ENCODE data around the gene SF3B5.
"Not testable (repeated sequence)": the region's sequence is repeated elsewhere in the genome, so short reads cannot be mapped to it uniquely, and the experiment has no call there.

Gene SF3B5

GRCh38 chr6:144095134-144096002 lies at the start of gene SF3B5:
Gene SF3B5, minus strand, starts transcription at chr6:144095573. Its CDS starts 76 bp downstream, at chr6:144095497.
- peak; percentile 99 for DNase-seq

DNA sequence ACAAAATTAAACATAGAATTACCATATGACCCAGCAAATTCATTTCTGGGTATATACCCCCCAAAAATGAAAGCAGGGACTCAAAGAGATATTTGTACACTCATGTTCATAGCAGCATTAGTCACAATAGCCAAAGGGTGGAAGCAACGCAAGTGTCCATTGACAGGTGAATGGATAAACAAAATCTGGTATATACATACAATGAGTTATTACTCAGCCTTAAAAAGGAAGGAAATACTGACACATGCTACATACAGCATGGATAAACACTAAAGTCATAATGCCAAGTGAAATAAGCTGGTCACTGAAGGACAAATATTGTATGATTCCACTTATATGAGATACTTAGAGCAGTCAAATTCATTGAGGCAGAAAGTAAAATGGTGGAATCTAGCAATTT lies 49.6 kb upstream of the SF3B5 start:
- no peak for DNase-seq

GRCh38 chr6:144143878-144144277 lies 48.5 kb upstream of the SF3B5 start:
- DNase-seq: no peak

DNA sequence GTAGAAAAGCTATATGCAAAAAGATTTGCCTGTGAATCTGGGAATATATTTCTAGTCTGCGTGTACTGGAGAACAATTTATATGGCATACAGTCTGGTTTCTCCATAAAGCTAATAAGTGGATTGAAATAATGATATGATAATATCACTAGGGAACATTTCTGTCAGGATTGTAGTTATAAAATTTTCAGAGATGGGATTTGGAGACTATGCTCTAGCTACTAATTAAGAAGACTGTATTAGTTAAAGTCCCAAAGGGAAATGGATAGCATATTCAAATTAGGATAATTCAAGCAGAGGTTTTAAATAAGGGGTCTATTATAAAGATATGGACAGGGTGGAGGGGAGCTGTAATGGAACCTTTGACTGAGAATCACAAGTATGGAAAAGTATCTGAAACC lies 47.7 kb upstream of the SF3B5 start:
- no peak for DNase-seq

- DNase-seq: no peak
Measured at GRCh38 chr6:144141470-144141869, 46.1 kb upstream of the SF3B5 start.

GRCh38 chr6:144140867-144141266 lies 45.5 kb upstream of the SF3B5 start:
- no peak for DNase-seq

- DNase-seq: no peak
Measured at GRCh38 chr6:144139817-144140216, 44.4 kb upstream of the SF3B5 start.

DNA sequence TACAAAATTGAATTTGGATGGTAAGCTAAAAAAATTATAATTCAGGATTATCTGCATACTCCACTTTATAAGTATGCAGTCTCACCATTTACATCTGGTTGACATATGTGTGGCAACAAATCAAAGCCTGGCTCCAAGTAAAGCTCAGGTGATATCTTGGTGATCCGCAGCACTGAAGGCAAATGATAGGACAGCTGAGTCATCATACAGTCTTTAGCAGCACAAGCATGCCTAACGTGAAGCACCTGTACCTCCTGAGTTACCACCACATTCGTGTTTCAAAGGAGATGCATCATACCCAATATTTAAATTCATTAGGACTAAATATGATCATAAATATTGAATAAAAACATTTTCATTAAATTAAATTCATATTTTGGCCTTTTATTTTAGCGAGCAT lies 43.2 kb upstream of the SF3B5 start:
- no peak for DNase-seq

- no peak for DNase-seq
Measured at GRCh38 chr6:144134737-144135136, 39.4 kb upstream of the SF3B5 start.

DNA sequence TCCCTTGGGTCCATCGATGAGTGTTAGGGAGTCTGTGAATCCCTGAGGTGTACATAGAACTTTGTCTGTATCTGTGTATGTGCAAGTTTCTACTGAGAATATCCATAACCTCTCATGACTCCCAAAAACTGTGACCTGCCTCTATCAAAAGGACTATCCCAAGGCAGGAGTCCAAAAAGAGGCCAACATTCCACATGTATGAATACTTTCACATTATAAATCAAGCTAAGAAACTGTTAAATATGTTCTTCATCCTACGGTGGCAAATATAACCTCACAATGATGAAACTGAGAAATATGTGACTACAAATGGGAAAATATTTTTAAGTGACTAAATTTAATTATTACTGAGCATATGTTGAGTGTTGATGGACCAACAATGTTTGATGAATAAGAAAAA lies 38.8 kb upstream of the SF3B5 start:
- DNase-seq: no peak

GRCh38 chr6:144133225-144133821 lies 38.0 kb upstream of the SF3B5 start:
- no peak for DNase-seq

GRCh38 chr6:144132167-144132690 lies 36.9 kb upstream of the SF3B5 start:
- DNase-seq: not testable (repeated sequence)

GRCh38 chr6:144131248-144131709 lies 35.9 kb upstream of the SF3B5 start:
- no peak for DNase-seq

DNA sequence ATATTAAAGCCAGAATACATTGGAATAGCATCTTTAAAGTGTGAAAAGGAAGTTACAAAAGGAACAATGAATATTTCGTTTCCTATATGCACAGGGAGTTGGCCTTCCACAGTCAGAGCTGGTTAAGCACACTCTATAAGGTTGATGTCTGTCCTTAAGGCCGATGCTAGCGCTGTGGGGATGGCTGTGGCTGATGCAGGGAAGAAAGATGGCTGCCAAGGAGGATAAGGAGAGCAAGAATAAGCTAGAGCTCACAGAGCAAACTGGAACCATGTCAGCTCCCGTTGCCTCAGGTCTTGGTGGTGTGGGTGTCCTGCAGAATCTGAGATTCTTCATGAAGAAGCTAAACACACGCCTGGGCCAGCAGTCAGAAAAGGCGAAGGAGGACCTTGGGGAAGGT lies 34.1 kb upstream of the SF3B5 start:
- no peak for DNase-seq

GRCh38 chr6:144127097-144127496 lies 31.7 kb upstream of the SF3B5 start:
- DNase-seq: no peak

- DNase-seq: no peak
Measured at GRCh38 chr6:144123836-144124235, 28.5 kb upstream of the SF3B5 start.

DNA sequence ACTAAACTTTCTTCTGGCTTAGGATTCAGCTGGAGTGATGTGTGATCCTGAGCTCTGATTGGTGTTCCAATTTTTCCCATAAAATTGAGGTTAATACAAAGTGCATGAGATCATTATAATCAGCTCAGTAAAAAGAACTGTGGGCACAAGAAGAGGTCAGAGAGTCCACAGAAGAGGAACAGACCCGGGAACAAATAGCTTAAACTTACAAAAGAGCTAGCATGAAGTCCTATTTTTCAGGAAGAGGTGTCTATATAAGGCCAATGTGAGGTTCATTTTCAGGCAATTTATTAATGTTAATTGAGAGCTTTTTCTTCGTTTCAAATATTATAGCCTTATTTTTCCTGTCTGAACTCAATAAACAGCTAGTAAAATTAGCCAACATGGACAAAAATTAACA lies 28.0 kb upstream of the SF3B5 start:
- no peak for DNase-seq

- no peak for DNase-seq
Measured at GRCh38 chr6:144122861-144123260, 27.5 kb upstream of the SF3B5 start.

- no peak for DNase-seq
Measured at GRCh38 chr6:144119376-144119775, 24.0 kb upstream of the SF3B5 start.

DNA sequence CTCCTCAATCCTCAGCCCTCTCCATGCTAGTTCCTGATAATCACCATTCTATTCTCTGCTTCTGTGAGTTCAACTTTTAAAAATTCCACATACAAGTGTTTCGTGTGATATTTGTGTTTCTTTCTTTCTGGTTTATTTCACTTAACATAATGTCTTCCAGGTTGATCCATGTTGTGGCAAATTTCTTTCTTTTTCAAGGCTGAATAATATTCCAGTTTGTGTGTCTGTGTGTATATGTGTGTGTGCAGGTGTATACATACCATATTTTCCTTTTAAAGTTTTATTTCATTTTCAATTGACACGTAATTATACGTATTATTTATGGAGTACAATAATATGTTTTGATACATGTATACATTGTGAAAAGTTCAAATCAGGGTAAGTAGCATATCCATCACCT lies 19.8 kb upstream of the SF3B5 start:
- no peak for DNase-seq

GRCh38 chr6:144113366-144113765 lies 18.0 kb upstream of the SF3B5 start:
- no peak for DNase-seq

DNA sequence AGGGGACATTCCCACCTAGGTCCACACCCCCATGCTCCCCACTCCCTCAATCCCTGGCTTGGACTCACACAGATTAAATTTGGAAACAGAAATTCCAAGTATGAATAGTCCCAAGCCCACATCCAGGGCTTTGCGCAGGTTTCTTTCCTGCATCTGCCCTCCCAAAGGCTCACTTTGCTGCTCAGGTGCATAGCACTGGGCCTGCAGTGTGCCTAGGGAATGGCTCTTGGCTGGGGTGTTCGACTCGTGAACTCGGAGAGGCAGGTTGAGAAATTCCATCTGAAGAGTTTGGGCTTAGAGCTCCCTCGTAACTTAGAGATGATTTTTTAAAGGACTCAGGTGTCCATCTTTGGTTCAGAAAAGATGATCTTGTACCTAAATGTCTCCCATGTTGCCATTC lies 14.8 kb upstream of the SF3B5 start:
- no peak for DNase-seq

DNA sequence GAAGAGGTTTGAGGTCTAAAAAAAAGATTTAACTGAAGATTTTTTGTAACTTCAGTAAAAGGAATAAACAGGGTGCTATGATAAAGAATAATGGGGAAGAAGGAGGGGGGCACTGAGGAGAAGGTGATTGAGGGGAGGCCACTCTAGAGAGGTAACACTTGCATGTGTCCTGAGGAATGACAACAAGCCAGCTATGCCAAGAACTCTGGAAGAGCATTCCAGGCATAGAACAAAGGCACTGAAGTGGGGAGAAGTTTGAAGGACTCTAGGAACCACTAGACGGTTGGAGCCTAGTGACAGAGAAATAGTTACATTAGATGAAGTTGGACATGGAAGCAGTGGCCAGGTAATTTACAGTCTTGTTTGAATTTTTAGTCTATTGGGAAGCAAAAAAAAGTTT lies 10.8 kb upstream of the SF3B5 start:
- DNase-seq: no peak

DNA sequence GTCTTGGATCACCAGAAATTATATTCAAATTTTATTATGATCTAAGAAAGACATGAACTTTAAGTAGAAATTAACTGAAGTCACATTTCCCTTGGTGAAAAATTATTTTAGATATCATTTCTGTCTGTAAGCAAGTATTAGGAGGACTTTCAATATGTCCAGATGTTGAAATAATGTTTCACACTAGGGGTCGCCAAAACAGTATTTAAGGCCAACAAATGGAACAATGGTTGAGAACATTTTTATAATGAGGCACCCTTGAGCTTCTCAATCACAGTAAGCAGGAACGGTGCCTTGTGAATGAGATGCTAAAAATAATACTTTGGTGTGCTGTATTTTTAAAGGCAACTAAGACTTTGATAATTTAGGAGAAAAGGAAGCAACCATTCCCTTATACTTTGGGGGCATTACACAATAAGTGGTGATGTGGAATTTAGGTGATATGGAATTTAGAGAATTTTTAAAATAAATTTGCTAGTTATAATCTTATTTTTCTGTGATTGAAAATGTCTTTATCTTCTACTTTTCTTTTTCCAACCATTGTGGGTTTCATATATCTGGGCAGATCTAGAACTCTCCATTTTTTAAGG lies 9.6 kb upstream of the SF3B5 start:
- DNase-seq: no peak
